Endometrial microvascular endothelial cells (primary cell): ENCODE measurements around the gene DERL3. TPM values are rescaled to one million over a fixed set of nuclear protein-coding genes. Genes with fewer than 3 reads are reported as not detected.

Experiments used
- in situ Hi-C: cut with HindIII; loops from 2 replicates; pipeline ENCODE4 v1.10.0; 2017; ENCODE audit warnings: low sequenced_read_pairs, low pct_unique_long_range_greater_than_20kb; ENCODE audit errors: inconsistent ontology term
- total RNA-seq: library from RNA; depleted of rRNA; stranded (reverse); fragments of >200 nt; gene quantifications from one replicate; pipeline ENCODE4 v1.2.3, GENCODE V29; 2015; ENCODE audit errors: inconsistent ontology term

DERL3 gene
- total RNA-seq, 1 donor from 2014 or later, result not detected

DNA sequence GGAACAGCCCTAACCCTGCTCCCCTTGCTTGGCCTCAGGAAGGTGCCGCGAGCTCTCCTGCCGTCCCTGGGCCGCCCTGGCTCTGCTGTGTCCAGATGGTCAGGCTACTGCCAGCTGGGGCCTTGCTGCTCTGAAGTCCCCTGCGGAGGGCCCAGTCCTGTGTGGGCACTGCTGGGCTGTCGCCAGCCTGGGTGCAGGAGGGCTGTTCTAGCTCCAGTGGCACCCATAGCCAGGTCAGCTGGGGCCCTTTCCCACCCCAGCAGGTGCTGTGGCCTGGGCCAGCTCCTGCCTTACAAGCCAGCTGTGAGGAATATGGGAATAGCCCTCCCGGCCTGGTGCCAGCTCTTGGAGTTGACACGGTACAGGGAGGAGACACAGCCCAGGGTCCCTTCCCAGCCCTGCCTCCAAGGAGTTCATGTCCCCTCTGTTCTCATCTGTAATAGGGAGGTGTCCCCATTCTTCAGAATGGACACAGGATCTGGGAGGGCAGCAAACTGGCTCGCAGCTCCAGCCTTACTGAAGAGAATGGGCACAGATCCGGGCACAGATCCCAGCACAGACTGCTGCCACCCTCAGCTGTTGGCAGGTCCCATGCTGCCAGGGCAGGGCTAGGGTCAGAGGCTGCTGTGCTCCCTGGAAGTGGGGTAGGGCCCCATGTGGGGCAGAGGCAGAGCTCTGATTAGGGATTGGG lies 3.9 kb downstream of the DERL3 start:
- in situ Hi-C loops, result no loop called here

DNA sequence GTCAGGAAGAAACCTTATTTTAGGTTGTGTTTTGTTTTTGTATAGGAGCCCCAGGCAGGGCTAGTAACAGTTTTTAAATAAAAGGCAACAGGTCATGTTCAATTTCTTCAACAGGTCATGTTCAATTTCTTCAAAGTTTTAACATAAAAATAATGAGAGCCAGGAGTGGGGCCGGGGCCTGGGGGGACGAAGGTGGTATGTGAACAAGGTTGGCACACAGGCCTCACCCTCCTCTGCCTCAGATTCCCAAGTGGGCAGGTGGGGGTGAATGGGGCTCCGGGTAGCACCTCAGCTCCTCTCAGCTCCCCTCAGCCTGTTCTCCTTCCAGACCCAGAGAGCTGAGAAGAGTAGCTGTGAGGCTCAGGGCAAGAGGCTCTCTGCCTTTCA lies 4.4 kb downstream of the DERL3 start:
- in situ Hi-C loops, result no loop called here

DNA sequence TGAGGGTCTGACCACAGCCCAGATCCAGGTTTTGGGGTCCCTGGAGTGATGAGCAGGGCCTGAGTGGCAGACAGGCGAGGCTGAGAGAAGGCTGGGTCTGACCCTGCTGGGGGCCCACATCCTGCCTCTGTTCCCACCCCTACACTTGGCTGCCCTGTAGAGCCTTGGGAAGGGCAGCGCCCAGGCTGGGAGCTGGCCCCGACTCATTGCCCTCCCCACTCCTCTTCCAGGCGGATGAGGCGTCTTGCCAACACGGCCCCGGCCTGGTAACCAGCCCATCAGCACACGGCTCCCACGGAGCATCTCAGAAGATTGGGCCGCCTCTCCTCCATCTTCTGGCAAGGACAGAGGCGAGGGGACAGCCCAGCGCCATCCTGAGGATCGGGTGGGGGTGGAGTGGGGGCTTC lies 4.9 kb downstream of the DERL3 start:
- in situ Hi-C loops, result no loop called here

DNA sequence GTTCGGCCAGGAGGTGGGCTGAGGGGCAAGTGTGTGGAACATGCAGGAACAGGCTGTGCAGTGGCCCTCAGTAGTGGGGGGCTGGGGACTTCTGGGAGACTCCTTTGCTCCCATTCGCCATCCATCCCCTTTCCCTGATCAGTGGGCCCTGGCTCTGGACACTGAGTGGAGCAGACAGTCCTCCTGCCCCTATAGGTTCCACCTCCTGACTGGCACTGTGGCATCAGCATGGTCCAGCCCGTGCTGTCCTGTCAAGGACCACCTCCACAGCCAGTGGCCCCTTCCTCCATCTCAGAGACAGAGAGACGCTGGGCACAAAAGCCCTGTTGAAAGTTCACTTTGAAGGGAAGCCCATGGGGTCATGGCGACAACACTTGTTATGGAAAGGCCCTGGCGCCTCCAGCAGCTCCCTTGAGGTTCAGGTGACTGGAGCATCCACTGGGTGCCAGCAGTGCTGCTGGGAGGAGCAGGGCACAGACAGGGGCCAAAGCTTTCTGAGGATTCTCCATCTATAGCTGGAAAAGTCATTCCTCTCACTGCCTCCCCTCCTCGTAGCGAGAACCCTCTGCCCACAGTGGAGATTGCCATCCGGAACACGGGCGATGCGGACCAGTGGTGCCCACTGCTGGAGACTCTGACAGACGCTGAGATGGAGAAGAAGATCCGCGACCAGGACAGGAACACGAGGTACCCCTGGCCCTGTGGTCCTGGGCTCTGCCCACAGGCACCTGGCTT lies 5.6 kb downstream of the DERL3 start:
- in situ Hi-C loops, result no loop called here

DNA sequence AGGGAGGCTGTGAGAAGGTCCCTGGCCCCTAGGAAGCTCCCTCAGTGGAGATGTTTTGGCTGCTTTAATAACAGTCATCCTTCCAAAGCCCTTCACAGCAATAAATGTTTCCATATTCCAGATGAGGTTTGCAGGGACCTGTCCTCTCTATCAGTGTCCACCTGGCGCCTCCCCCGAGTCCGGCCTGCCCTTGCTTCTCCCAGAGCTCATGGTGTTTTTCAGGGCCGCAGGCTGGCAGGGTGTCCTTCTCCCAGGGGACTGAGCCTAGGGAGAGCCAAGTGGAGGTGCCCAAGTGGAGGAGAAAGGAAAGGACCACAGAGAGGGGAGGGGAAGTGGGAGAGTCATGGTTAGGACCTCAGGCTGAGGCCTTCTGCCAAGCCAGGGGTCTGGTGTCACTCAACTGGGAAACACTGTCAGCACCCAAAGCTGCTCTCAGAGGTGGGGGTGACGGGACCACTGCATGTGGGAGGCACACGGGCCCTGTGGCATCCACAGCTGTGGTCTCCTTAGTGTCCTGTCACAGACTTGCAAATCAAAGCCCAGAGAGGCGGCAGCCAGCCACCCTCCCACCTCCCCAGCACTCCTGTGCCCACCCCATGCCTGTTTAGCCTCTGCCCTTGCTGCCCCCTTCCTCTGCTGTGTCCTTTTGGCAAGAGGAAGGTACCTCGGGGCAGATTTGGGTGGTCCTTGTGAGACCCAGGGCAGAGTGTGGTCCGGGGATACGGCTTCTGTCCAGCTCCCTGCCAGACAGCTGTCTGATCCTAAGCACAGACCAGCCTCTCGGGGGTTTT lies 6.4 kb downstream of the DERL3 start:
- in situ Hi-C loops, result no loop called here

GRCh38 chr22:23831781-23832180 lies 7.0 kb downstream of the DERL3 start:
- in situ Hi-C loops, result no loop called here

GRCh38 chr22:23831261-23831660 lies 7.5 kb downstream of the DERL3 start:
- in situ Hi-C loops, result no loop called here

- in situ Hi-C loops, result no loop called here
Measured at GRCh38 chr22:23829845-23830372, 8.9 kb downstream of the DERL3 start.

DNA sequence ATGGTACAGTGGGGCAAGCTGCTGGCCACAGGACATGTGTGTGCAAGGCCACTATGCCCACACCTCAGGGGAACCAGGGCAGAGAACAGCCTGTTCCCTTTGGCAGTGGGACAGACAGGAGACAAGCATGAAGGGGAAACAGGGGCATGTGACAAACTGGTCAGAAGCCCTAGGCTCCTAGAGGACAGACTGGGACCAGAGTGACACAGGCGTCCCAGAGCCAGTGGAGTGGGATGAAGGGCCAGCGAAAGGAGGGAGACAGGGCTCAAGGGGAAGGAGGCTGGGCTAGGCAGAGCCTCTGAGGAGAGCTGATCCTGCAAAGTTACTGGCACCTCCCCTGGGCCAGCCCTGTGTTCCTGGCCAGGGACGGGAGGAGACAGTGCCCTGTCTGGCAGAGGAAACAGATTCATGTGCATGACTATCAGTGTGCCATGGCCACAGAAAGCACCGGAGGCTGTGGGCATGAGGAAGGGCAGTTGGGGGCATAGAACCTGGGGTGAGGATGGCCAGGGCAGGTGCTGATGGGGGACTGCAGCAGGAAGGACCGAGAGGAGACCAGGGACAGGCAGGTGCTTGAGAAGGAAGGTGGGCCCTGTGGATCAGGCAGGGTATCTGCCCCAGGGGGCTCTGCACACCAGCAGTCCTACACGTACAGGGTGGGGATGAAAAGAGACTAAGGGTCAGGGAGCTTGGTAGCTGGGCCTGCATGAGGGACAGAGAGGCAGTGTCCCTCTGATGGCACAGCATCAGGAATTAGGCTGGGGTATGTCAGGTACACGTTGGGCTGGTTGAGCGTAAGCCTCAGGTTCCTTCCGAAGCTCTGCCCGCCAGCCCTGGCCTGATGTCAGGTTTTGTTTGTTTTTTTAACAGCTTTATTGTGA lies 9.8 kb downstream of the DERL3 start:
- in situ Hi-C loops, result no loop called here

- in situ Hi-C loops, result no loop called here
Measured at GRCh38 chr22:23827351-23827995, 11.3 kb downstream of the DERL3 start.

DNA sequence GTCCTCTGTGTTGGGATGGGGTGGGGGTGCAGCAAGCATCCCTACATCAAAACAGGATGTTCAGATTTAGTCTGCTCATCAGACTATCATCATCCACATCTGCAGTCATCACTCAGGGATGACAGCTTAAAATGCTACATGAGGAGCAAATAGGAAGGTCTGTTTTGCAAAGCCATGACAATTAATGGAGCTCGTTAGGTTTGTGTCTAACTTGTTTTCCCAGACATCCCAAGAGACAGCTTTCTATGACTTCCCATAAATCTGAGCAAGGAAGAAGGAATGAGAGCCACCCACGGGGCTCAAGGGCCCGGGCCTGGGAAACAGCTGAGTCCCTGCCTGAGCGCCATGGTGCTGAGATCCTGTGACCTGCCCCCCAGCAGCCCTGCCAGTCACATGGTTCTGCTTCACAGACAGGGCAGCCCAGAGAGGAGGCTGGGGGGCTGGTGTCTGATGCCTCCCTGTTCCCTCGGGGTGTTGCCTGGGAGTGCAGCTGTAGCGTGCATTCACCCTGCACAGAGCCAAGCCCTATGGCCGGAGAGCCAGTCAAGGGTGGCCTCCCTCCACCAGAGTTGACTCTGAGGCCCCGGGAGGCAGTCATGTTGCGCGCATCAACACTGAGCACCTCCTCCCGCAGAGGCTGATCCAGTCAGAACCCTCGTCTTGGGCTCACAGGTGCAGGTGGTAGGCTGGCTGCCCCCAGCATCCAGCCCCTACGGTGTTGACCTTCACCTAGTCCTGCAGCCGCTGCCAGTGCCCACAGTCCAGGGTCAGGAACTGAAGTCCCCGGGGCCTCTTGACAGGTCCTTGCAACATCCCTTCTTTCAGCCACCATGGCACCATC lies 12.1 kb downstream of the DERL3 start:
- in situ Hi-C loops, result no loop called here

- in situ Hi-C loops, result no loop called here
Measured at GRCh38 chr22:23825246-23825905, 13.4 kb downstream of the DERL3 start.

DNA sequence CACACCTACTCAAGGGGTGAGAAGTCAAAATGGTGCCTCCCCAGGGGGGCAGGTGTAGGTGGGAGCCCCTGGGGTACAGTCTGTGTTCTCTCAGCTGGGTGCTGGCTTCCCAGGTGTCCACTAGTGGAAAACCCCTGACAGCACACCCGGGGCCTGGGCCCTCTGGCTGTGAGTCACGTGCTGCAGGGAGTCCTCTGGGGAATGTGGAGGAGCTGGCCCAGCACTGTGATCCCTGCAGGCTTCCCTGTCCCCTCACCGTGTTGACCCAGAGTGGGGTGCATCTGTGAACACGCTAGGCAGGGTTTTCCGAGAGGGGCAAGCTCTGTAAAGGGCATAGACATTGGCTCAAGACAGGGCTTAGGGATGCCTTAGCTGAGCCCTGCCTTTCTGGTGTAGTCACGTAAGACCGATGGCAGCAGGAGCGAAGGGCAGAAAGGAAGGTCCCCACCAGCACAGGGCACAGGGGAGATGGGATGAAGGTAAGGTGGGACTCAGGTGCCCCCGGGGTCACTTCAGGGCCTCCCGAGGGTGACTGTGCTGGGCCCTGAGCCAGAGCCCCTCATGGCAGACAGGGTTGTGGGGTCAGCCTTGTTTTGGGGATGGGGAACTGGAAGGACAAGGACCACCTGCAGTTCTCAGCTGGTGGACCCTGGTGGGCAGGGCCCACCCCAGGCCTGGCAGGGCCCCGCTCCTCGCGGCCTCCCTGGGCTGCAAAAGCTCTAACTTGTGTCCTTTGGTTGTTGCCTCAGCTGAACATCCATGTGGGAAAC lies 14.1 kb downstream of the DERL3 start:
- in situ Hi-C loops, result no loop called here

DNA sequence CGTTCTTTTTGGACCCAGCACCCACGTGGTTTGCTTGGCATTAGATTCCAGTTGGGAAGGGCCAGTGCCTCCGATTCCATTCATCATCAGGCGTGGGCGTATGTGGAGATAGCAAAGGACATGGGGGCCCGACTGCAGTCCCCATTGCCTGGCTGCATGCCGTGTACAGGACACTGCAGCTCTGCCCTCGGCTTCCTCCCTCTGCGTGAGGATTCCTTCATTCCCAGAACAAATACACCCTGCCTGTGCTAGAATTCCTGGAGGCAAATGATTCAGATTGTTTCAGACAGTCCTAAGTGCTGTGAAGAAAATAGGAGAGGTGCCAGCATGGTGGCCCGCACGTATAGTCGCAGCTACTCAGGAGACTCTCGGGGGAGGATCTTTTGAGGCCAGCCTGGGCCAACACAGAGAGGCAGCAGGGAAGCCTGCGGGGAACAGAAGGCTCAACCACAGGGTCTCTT lies 15.4 kb downstream of the DERL3 start:
- in situ Hi-C loops, result no loop called here

GRCh38 chr22:23822101-23822671 lies 16.6 kb downstream of the DERL3 start:
- in situ Hi-C loops, result no loop called here

- in situ Hi-C loops, result no loop called here
Measured at GRCh38 chr22:23820748-23821211, 18.0 kb downstream of the DERL3 start.
